A673 (cell line): ENCODE data around the gene TFF1. TPM values are rescaled to one million over a fixed set of nuclear protein-coding genes. Genes with fewer than 3 reads are reported as not detected.

ENCODE experiments used
- BruUV-seq: library from RNA; stranded (reverse); fragments of 400-500 nt; replicated peaks from 2 replicates; lab custom pipeline; 2021; lab: Mats Ljungman, UMichigan
- CTCF ChIA-PET: fragments of 300-600 bp; sonication (Branson Sonifier 250); formaldehyde crosslinking; loops from one replicate; lab custom pipeline; 2022; ENCODE audit warnings: antibody characterized with exemption; lab: Charles Lee
- POLR2A ChIA-PET: fragments of 300-600 bp; sonication (Branson Sonifier 250); formaldehyde crosslinking; loops from one replicate; lab custom pipeline; 2022; ENCODE audit warnings: antibody characterized with exemption; ENCODE audit not compliant: low non-redundant PET; lab: Charles Lee
- DNase-seq: peaks from one replicate; pipeline ENCODE4 v3.0.0-alpha.2; 2015; ENCODE audit warnings: low spot score
- H3K27ac ChIP-seq: fragments of 200-600 bp; sonication (generic); 2 replicates; pipeline ENCODE4 v1.5.1; 2016; ENCODE audit warnings: mixed run types, low read depth, mild to moderate bottlenecking, mixed read lengths, antibody characterized with exemption, low read length; ENCODE audit not compliant: poor library complexity, severe bottlenecking
- H3K27me3 ChIP-seq: fragments of 200-600 bp; sonication (generic); replicated peaks from 2 replicates; pipeline ENCODE4 v1.6.1; 2017; ENCODE audit warnings: mixed run types, low read depth, mild to moderate bottlenecking, mixed read lengths, antibody characterized with exemption, low read length; ENCODE audit not compliant: insufficient read depth, poor library complexity
- H3K36me3 ChIP-seq: fragments of 200-600 bp; sonication (generic); 2 replicates; pipeline ENCODE4 v1.6.1; 2016; ENCODE audit warnings: mixed run types, mild to moderate bottlenecking, mixed read lengths, antibody characterized with exemption, low read length; ENCODE audit not compliant: insufficient read depth, poor library complexity, severe bottlenecking
- H3K4me1 ChIP-seq: fragments of 200-600 bp; sonication (generic); 2 replicates; pipeline ENCODE4 v1.6.1; 2017; ENCODE audit warnings: mixed run types, mild to moderate bottlenecking, mixed read lengths, antibody characterized with exemption, low read length; ENCODE audit not compliant: insufficient read depth, poor library complexity, severe bottlenecking
- H3K4me3 ChIP-seq: fragments of 200-600 bp; sonication (generic); 2 replicates; pipeline ENCODE4 v1.5.1; 2016; ENCODE audit warnings: low read depth, mixed run types, mild to moderate bottlenecking, mixed read lengths, low read length; ENCODE audit not compliant: poor library complexity, severe bottlenecking
- H3K9me3 ChIP-seq: fragments of 200-600 bp; sonication (generic); 2 replicates; pipeline ENCODE4 v1.6.1; 2016; ENCODE audit warnings: mixed run types, low read depth, mild to moderate bottlenecking, mixed read lengths, antibody characterized with exemption, low read length; ENCODE audit not compliant: poor library complexity, severe bottlenecking
- CTCF ChIP-seq: fragments of 300-800, 200-600 bp; sonication (generic); conservative IDR thresholded peaks from 2 replicates; pipeline ENCODE4 v1.5.1; 2017; ENCODE audit warnings: low read depth, mild to moderate bottlenecking, antibody characterized with exemption, low read length, moderate library complexity, mixed read lengths
- EZH2 ChIP-seq: fragments of 200-600 bp; sonication (generic); IDR thresholded peaks from 2 replicates; pipeline ENCODE4 v1.6.1; 2017; ENCODE audit warnings: borderline replicate concordance, low read depth, mild to moderate bottlenecking, mixed read lengths, antibody characterized with exemption, low read length; ENCODE audit not compliant: poor library complexity, severe bottlenecking
- intact Hi-C: fragments of 100-400 bp; cut with micrococcal nuclease; formaldehyde crosslinking; loops from one replicate; pipeline ENCODE4 v1.10.0; 2022; ENCODE audit not compliant: unreplicated experiment
- total RNA-seq: library from RNA; stranded (reverse); gene quantifications from 2 replicates; pipeline ENCODE4 v1.2.3, GENCODE V29; 2021

Gene TFF1
- total RNA-seq, 1 experiment from 2014 or later = not detected

GRCh38 chr21:42343963-42344510 is 22.3 kb downstream of the TFF1 start:
- intact Hi-C loops = no loop called here
- no peak for TF ChIP-seq EZH2
- TF ChIP-seq CTCF = no peak
- Histone ChIP-seq H3K9me3 (no peaks in the 10 kb centered on the region), H3K27me3 (no peaks in the 10 kb centered on the region), H3K27ac (no peak overlapping the region), H3K4me1 (no peaks in the 10 kb centered on the region), H3K4me3 (no peak overlapping the region), H3K36me3 (no peaks in the 10 kb centered on the region)
- ChIA-PET POLR2A (no interaction called here), CTCF (no interaction called here)
- DNase-seq = no peak
- no TSS peak for BruUV-seq

DNA sequence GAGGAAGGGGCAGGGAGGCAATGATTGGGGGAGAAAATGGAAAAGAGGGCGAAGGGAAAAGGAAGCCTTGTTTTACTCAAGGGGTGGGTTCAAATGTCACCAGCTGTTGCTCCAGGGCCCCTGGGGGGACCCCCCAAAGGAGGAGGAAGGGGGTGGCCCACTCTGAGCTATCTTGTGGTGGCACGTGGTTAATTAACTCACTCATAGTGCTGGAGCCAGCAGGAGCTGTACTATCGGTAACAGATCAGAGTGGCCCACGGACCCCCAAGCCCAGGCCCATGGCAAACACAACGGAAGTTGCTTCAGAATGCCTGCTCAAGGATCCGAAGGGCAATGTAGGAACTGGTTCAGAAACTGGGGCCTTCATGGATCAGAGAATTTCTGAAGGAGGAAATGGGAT is 22.8 kb downstream of the TFF1 start:
- CTCF ChIA-PET = no interaction called here

GRCh38 chr21:42343101-42343500 is 23.2 kb downstream of the TFF1 start:
- no peak overlapping the region for H3K27ac ChIP-seq
- H3K9me3 ChIP-seq = no peaks in the 10 kb centered on the region
- no peak overlapping the region for H3K4me3 ChIP-seq
- no peaks in the 10 kb centered on the region for H3K27me3 ChIP-seq
- no peaks in the 10 kb centered on the region for H3K4me1 ChIP-seq
- TF ChIP-seq EZH2 = no peak
- no peak for TF ChIP-seq CTCF
- no peak for DNase-seq
- no TSS peak for BruUV-seq
- ChIA-PET POLR2A (no interaction called here), CTCF (no interaction called here)
- H3K36me3 ChIP-seq = no peaks in the 10 kb centered on the region
- intact Hi-C loops = no loop called here

More for the DNA sequence above, 22.8 kb downstream of the TFF1 start:
- POLR2A ChIA-PET = no interaction called here
- Histone ChIP-seq H3K27ac (no peak overlapping the region), H3K27me3 (no peaks in the 10 kb centered on the region), H3K4me3 (no peak overlapping the region), H3K4me1 (no peaks in the 10 kb centered on the region), H3K9me3 (no peaks in the 10 kb centered on the region), H3K36me3 (no peaks in the 10 kb centered on the region)
- no TSS peak for BruUV-seq
- intact Hi-C loops = no loop called here
- no peak for DNase-seq
- TF ChIP-seq CTCF (no peak), EZH2 (no peak)
